Stimulated activated CD8-positive, alpha-beta memory T cell treated with anti-CD3 and anti-CD28 coated beads, Interleukin-12 subunit alpha, Interleukin-12 subunit beta, amount 100 ng/mL, for 24 hours (primary cell): Measurements from ENCODE around the gene RERE.
"Not testable (repeated sequence)": the region's sequence is repeated elsewhere in the genome, so short reads cannot be mapped to it uniquely, and the experiment has no call there.

Experiments
- DNase-seq: peaks from one replicate; pipeline ENCODE4 v3.0.0-alpha.2; 2020; ENCODE audit errors: extremely low read depth

The RERE gene

DNA sequence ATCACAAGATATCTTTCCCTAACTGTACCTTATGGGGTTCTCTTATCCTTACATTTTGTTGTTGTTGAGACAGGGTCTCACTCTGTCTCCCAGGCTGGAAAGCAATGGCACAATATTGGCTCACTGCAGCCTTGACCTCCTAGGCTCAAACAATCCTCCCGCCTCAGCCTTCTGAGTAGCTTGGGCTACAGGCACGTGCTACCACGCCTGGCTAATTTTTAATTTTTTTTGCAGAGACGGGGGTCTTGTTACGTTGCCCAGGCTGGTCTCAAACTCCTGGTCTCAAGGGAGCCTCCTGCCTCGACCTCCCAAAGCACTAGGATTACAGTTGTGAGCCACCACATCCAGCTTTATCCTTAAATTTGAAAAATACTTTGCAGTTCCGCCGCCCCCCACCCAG is 10.4 kb downstream of the RERE start:
- no peak for DNase-seq

DNA sequence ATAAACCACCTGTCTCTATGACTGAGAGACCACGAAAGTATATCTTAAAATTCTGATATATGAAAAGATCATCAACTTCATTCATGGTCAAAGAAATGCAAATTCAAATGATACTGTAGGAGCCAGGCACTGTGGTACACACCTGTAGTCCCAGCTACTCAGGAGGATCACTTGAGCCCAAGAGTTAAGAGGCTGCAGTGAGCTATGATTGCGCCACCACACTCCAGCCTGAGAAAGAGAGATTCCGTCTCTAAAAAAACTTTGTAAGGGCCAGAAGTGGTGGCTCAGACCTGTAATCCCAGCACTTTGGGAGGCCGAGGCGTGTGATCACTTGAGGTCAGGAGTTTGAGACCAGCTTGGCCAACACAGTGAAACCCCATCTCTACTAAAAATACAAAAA is 17.0 kb downstream of the RERE start:
- DNase-seq, result no peak

DNA sequence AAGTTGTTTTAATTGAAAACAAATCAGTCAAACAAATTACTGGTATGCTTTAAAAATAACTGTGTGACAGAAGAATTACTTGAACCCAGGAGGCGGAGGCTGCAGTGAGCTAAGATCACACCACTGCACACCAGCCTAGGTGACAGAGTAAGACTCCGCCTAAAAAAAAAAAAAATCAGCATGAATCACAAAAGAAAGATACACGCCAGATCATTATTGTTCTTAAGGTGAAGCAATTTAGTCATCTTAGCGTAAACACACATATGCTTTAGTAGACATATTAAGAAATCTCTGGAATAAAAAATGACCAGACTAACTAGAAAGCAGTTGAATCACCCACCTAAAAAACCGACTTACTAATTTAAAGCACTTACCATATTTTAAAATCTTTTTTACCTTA is 20.2 kb downstream of the RERE start:
- no peak for DNase-seq

DNA sequence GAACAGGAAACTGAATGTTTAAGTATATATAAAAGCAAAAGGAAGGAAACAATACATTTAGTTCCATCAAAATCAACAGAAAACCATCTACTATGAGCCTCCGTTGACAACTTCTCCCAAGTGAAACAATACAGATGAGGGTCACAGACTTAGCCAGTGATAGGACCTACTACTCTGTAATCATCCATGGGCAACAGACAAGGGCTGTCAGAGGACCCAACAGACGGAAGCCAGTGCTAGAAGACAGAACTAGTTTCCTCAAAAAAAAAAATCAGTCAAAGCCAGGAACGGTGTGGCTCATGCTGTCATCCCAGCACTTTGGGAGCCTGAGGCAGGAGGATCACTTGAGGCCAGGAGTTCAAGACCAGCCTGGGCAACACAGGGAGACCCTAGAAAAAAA is 20.6 kb downstream of the RERE start:
- DNase-seq, result no peak

DNA sequence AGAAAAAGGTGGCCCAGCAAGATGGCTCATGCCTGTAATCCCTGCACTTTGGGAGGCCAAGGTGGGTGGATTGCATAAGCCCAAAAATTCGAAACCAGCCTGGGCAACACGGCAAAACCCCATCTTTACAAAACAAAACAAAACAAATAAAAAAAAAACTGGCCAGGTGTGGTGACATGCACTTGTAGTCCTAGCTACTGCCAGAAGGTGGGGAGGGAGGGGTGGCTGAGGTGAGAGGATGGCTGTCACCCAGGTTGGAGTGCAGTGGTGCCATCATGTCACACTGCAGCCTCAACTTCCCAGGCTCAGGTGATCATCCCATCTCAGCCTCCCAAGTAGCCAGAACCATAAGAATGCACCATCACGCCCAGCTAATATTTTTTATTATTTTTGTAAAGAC is 22.8 kb downstream of the RERE start:
- no peak for DNase-seq

DNA sequence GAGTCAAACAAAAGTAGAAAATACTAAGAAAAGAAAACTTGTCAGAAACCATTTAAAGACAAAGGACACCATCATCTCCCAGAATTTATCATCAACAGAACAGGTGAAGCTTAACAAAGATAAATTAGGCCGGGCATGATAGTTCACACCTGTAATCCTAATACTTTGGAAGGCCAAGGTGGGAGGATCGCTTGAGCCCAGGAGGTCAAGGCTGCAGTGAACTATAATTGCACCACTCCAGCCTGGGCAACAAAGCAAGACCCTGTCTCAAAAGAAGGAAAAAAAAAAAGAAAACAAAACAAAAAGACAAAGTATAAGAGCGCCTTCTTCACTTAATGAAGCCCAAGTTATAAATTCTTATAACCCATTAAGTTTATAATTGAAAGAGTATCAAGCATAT is 25.6 kb downstream of the RERE start:
- no peak for DNase-seq

DNA sequence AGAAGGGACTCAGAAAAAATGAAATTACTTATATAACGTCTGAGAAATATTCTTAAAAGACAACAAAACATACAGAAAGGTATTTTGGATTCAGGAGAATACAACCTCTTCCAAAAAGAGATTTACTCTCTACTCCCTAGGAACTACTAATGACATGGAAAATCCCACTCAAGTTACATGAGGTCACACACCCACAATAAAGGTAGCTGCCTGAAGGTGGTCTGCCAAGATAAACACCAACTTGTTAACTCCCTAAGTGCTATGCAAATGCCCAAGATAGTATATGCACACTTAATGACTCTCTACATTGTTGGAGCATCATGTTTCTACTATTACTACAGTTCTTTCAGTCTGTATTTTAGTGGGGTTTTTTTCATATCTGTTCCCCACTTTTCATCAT is 26.5 kb downstream of the RERE start:
- DNase-seq, result no peak

DNA sequence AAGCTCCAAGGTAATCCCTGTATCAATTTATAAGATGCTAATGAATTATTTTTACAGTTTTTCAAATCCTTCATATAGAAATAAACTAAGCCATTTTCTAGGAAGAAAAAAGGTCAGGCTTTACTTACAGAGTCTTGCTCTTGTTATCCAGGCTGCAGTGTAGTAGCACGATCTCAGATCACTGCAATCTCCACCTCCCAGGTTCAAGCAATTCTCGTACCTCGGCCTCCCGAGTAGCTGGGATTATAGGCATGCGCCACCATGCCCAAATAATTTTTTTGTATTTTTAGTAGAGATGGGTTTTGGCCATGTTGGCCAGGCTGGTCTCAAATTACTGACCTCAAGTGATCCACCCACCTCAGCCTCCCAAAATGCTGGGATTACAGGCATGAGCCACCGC is 27.0 kb downstream of the RERE start:
- DNase-seq, result no peak

DNA sequence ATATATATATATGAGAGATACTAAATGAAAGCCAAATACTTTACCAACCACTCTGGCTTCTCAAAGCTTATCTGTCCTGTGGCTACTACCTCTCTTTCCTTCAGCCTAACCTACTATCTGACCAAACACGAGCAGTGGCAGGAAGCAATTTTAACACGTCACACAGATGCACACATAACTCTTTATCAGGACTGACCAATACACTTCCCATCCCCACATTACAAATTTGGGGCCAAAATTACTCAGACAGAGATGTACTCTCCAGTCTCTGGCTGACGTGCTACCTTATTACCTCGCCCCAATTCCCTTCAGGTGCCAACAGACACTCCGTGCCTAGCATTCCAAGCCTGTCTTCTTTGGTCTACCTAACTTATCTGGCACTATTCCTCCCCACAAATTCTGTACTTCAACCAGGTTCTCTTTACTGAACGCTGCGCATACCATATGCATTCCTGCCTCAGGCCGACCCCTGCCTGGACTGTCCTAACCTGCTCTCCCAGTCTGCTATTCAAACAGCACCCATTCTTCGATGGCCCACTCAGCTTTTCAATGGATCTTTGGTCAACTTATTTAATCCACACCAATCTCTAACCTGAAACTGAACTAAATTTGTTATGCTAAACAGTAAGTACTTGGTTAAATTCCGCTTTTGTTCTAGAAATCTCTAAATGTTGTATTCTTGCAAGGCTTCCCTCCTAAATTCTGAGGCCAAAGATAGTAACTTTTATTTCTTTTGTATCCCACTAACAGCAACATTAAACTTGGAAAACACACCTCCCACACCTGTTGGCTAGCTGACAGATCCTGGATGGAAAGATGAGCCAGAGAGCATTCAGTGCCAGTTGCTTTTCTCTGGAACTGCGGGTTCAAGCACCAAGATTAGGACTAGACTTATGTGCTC is 27.9 kb downstream of the RERE start:
- no peak for DNase-seq

DNA sequence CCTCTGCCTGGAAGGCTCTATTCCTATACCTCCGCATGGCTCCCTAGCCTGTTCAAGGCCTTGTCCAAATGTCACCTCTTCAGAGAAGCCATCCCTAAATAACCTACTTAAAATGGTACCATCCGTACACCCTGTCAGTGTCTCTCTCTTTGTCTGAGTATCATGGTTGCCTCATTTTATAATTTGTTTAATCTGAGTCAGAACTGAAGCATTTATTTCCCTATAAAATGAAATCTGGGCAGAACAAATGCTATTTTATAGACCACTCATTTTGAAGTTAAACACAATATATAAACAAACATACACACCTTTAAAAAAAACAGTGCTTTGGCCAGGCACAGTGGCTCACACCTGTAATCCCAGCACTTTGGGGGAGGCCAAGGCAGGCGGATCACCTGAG is 30.2 kb downstream of the RERE start:
- DNase-seq, result no peak

DNA sequence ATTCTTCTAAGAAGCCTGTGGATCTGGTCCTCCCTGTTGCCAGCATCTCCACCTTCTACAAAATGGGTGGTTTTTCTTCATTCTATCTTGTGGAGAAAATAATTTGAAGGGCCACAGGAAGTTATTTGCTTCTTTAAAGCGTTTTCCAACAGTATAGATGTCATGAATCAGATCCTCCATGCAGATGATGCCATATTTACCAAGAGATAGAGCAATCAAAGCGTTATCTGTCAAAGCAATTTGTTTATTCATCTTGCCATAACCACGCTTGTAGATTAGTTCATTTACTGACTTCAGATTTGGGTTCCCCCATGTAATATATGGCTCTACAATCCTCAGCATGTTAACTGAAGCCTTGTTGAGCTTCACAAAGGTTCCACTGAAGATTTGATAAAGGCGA is 31.2 kb downstream of the RERE start:
- not testable (repeated sequence) for DNase-seq

DNA sequence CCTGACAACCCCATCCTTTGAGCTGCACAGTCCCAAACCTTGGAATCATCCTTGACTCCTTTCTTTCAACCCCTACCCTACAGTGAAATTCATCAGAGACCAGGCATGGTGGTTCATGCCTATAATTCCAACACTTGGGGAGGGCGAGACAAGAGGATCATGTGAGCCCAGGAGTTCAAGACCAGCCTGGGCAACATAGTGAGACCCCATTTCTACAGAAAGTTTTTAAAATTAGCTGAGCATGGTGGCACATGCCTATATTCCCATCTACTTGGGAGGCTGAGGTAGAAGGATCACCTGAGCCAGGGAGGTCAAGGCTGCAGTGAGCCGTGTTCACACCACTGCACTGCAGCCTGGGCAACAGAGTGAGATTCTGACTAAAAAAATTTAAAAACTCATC is 34.5 kb downstream of the RERE start:
- no peak for DNase-seq

DNA sequence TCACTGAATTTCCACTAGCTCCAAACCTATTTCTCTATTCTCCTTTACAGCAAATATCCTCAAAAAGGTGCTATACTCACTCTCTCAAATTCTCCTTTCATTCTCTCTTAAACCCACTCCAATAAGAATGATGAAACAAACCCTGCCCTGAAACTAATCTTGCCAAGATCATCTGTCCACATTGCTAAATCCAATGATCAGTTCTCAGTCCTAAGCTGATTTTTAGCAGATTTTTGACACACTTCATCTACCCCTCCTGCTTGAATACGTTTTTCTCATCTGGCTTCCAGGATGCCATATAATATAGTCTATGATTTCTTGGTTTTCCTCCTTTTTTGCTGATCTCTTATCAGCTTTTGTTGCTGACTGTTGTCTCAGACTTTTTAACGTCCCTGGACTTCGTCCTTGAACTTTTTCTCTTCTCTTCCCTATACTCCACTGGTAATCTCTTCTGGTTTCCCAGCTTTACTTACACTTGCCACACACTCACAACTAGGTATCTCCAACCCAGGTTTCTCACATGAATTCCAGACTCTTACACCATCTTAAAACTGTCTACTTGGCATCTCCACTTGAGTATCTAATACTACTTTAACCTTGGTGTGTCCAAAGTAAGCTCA is 35.3 kb downstream of the RERE start:
- no peak for DNase-seq

DNA sequence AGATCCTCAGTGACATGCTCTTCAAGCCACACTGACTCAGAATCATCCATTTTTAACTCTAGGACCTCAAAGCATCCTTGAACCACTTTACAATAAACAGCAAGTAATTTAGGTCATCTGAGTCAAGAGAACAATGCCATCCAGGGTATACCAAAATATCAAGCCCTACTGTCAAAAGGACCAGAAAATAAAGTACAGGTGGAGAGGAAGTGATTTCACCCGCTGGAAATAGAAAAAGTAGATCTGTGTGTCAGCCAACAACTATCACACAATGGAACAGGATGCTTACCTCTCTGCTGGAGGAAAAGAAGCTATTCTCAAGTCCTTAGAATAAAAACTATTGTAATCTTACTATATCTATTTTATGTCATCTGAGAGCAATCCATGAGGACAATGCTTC is 37.0 kb downstream of the RERE start:
- no peak for DNase-seq

DNA sequence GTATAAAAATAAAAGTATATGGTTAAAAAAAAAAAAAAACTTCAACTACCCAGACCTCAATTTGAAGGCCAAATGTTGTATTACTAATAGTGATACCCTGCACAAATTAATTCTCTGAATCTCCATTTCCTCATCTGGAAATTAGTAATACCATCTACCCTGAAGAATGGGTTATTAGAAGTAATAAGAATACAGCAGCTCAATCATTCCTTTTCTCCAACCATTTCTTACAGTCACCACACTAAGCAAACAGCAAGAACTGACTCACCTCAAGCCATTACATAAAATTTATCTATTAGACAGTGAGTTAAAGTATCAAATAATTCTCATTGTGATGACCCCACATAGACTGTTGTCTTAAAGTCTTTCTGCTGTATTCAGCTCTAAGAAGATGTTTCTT is 39.6 kb downstream of the RERE start:
- DNase-seq, result no peak

DNA sequence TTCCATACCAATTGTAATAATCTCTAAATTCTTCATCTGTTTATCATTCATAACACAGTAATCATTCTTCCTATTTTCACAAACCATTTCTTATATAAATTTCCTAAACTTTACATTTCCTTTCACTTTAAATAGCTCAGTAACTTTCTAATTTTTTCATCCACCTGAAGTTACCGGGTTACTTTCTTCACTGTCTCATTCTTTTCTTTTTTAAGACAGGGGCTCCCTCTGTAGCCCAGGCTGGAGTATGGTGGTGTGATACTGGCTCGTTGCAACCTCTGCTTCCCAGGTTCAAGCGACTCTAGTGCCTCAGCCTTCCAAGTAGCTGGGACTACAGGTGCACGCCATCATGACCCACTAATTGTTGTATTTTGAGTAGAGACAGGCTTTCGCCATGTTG is 41.3 kb downstream of the RERE start:
- no peak for DNase-seq

DNA sequence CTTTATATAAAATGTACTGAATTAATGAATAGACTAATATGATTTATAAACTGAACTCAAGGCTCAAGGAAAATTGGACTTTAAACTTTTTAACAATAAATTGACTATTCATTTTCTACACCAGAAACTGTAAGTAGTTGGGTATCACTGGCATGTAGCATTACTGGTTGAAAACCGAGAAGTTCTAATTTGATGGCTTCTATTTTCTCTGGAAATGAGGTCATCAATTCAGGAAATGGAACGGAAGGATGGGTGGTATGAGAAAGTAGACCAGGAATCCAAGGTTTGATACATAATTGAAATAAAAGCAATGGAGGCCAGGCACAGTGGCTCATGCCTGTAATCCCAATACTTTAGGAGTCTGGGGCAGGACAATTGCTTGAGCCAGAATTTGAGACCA is 50.4 kb downstream of the RERE start:
- DNase-seq, result no peak

DNA sequence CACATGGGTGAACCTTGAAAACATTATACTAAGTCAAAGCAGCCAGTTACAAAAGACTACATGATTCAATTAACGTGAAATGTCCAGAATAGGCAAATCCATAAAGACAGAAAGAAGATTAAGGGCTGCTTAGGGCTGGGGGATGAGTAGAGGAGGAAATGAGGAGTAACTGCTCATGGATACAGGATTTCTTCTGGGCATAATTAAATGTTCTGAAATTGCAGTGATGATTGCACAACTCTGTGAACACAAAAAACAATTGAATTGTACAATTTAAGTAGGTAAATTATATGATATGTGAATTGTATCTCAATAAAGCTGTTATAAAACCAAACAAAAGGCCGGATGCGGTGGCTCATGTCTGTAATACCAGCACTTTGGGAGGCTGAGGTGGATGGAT is 52.2 kb downstream of the RERE start:
- no peak for DNase-seq

DNA sequence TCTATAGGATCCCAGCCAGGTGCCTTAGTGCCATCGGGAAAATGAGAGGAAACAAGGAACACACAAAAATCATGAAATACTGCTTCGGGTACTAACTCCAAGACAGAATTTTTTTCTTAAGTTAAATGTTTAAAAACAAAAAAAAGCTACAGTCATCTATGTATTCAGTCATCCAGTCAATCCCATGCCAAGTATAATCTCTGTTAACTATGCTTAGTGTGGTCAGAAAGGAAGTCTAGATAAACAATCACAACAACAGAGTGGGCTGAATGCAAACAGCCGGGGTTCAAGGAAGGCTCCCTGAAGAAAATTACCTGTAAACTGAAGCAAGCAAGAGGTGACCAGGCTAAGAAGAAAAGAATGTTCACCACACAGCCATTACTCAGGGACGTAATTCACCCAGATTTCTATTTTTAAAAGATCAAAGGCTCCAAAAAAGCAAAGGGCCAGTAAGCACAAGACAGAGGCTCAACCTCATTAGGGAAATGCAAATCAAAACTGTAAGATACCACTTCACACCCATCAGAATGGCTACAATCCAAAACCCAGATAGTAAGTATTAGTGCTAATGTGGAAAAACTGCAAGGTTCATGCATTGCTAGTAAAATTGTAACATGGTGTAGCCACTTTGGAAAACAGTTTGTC is 53.0 kb downstream of the RERE start:
- DNase-seq, result no peak

DNA sequence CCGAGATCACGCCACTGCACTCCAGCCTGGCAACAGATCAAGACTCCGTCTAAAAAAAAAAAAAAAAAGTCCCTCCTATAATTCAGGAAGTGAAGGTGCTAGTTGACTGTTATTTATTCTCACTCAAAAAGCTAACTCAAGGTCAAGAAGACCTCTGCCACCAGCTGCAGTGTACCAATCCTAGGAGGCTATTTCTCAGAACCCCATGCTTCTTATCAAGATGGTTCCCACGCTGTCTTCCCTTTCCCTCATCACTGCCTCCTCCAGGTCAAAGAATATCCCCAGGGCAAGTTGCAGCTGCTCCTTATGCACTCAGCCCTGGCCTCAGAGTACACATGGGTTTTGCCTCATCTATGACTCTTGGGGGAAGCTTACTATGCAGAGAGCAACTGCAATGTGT is 53.6 kb downstream of the RERE start:
- no peak for DNase-seq

DNA sequence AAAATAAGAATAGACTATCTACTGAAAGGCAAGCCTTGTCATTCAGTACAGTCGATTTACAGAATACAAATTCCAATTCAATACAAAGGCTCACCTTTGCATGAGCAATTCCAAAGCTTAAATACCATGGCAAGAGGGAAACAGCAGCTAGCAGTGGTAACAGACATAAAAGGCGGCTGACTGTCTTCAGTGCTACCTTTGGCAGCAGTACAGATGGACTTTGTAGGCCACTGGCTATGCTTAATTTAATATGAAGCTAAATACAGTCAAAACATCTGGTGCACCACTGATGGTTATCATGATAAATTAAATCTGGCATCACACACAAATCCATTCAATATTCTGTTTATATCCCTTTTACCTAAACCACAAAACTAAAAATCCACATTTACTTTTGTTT is 62.4 kb downstream of the RERE start:
- DNase-seq, result no peak

DNA sequence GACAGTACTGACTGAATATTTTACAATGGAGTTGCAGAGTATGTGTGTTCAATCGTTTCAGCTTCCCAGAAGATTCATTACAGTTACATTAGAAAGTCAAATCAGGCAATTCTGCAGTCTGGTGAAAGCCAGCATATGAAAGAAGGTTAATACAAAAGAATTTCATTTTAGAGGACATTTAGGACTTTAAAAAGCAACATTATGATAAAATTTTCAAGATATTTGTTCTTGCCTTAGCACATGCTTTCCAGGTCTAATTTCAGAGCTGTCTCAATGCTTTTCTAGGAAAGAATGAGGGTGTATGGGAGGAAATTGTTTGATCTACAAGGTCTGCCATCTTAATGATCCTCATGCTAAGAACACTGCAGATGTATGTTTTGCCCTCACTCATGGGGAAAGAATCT is 63.2 kb downstream of the RERE start:
- DNase-seq, result no peak

DNA sequence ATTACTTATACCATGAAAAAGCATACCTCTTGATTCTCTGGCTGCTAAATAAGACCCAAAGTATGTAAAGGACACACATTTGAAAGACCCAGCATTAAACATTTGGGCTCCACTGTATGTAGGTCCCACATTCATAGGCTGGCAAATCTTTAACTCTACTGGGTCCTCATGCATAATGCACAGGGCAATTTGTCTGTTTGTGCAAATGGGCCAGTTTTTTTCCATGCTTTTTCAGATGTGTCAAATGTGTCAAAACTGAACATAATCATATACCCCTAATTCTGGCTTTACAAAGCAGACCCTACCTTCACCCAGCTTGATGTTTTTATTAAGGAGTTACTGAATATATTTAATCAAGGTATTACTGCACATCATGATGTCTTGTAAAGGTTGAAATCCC is 63.7 kb downstream of the RERE start:
- DNase-seq, result no peak
